HCT116 (cell line): ENCODE measurements around the gene GPR89B. TPM values are rescaled to one million over a fixed set of nuclear protein-coding genes. Genes with fewer than 3 reads are reported as not detected.

ENCODE experiments used
- total RNA-seq: library from RNA; stranded (reverse); gene quantifications from one replicate; pipeline ENCODE4 v1.2.1, GENCODE V29; 2021; ENCODE audit not compliant: unreplicated experiment

GPR89B gene
- total RNA-seq, 1 experiment from 2014 or later, result 11.0 TPM

Other genes with a start within 250 kb of the GPR89B start
- gene GJA5, start 167.8 kb upstream of the GPR89B start, total RNA-seq, result not detected
- not detected for gene GJA8, start 25.6 kb upstream of the GPR89B start, total RNA-seq
- gene NBPF11, start 223.9 kb downstream of the GPR89B start, total RNA-seq, result 6.0 TPM